Measurements from ENCODE around the gene RNF126. TPM values are rescaled to one million over a fixed set of nuclear protein-coding genes. Genes with fewer than 3 reads are reported as not detected.
A peak's percentile ranks its signal among the peaks of the same experiment; 100 is the strongest.

Gene RNF126
- total and polyA plus RNA-seq, 2 experiments from 2014 or later: 95.7 to 112 TPM

GRCh38 chr19:676339-677105 is 13.5 kb upstream of the RNF126 start, which contains the start of gene FSTL3 (continued):
- no peak for TF ChIP-seq JUNB (IDR thresholded peaks at IDR 0.05; ENCODE audit: unreplicated experiment)

- TF ChIP-seq, protein P1, sequence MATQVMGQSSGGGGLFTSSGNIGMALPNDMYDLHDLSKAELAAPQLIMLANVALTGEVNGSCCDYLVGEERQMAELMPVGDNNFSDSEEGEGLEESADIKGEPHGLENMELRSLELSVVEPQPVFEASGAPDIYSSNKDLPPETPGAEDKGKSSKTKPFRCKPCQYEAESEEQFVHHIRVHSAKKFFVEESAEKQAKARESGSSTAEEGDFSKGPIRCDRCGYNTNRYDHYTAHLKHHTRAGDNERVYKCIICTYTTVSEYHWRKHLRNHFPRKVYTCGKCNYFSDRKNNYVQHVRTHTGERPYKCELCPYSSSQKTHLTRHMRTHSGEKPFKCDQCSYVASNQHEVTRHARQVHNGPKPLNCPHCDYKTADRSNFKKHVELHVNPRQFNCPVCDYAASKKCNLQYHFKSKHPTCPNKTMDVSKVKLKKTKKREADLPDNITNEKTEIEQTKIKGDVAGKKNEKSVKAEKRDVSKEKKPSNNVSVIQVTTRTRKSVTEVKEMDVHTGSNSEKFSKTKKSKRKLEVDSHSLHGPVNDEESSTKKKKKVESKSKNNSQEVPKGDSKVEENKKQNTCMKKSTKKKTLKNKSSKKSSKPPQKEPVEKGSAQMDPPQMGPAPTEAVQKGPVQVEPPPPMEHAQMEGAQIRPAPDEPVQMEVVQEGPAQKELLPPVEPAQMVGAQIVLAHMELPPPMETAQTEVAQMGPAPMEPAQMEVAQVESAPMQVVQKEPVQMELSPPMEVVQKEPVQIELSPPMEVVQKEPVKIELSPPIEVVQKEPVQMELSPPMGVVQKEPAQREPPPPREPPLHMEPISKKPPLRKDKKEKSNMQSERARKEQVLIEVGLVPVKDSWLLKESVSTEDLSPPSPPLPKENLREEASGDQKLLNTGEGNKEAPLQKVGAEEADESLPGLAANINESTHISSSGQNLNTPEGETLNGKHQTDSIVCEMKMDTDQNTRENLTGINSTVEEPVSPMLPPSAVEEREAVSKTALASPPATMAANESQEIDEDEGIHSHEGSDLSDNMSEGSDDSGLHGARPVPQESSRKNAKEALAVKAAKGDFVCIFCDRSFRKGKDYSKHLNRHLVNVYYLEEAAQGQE (IDR thresholded peaks at IDR 0.05; ENCODE audit: unreplicated experiment): no peak
- TF ChIP-seq NANOG (IDR thresholded peaks at IDR 0.05; ENCODE audit: borderline replicate concordance) (no peak), STAT1 (IDR thresholded peaks at IDR 0.05; ENCODE audit: unreplicated experiment) (no peak), EZH2 (IDR thresholded peaks at IDR 0.05; ENCODE audit: low read depth, unreplicated experiment) (no peak), ZNF114 (CRISPR knock-in tag; IDR thresholded peaks at IDR 0.05) (no peak), CREB1 (CRISPR knock-in tag; IDR thresholded peaks at IDR 0.05; ENCODE audit: low read depth) (no peak), ZNF331 (CRISPR knock-in tag; IDR thresholded peaks at IDR 0.05; ENCODE audit: low read depth) (no peak), ZNF462 (CRISPR knock-in tag; IDR thresholded peaks at IDR 0.05) (no peak), JUNB (IDR thresholded peaks at IDR 0.05; ENCODE audit: unreplicated experiment) (no peak), POLR2AphosphoS5 (IDR thresholded peaks at IDR 0.05; ENCODE audit: low read depth) (no peak)
- TF ChIP-seq, protein P2, sequence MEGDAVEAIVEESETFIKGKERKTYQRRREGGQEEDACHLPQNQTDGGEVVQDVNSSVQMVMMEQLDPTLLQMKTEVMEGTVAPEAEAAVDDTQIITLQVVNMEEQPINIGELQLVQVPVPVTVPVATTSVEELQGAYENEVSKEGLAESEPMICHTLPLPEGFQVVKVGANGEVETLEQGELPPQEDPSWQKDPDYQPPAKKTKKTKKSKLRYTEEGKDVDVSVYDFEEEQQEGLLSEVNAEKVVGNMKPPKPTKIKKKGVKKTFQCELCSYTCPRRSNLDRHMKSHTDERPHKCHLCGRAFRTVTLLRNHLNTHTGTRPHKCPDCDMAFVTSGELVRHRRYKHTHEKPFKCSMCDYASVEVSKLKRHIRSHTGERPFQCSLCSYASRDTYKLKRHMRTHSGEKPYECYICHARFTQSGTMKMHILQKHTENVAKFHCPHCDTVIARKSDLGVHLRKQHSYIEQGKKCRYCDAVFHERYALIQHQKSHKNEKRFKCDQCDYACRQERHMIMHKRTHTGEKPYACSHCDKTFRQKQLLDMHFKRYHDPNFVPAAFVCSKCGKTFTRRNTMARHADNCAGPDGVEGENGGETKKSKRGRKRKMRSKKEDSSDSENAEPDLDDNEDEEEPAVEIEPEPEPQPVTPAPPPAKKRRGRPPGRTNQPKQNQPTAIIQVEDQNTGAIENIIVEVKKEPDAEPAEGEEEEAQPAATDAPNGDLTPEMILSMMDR (conservative IDR thresholded peaks at IDR 0.05; ENCODE audit: low read depth in 2 of 2): no peak
- Histone ChIP-seq H4K20me1 (replicated peaks; ENCODE audit: insufficient read depth) (no peaks in the 10 kb centered on the region), H2AFZ (no peak overlapping the region), H3K27ac (ENCODE audit: low read depth) (no peak overlapping the region), H3K79me2 (replicated peaks; ENCODE audit: insufficient read depth) (no peaks in the 10 kb centered on the region), H3K4me2 (no peak overlapping the region), H3K36me3 (ENCODE audit: insufficient read depth) (no peaks in the 10 kb centered on the region), H3K9me2 (ENCODE audit: insufficient read depth) (no peaks in the 10 kb centered on the region), H3K4me1 (ENCODE audit: insufficient read depth) (0 out of 2 replicates have a peak, but pooled peaks cover 3% of the 10 kb centered on the region), H3K27me3 (ENCODE audit: insufficient read depth) (peaks cover 16% of the 10 kb centered on the region), H3K4me3 (peak overlapping the region; percentile 26; the same call in 1 of the 2 replicates), H3F3A (replicated peaks; ENCODE audit: low read depth) (peaks cover 8% of the 10 kb centered on the region; the same call in 1 of the 2 replicates)
- Mint-ChIP-seq H3K9me3 (no peaks in the 10 kb centered on the region), H3K36me3 (ENCODE audit: low read depth) (no peaks in the 10 kb centered on the region), H3K27me3 (ENCODE audit: insufficient read depth, low read depth, poor library complexity) (peaks cover 31% of the 10 kb centered on the region), H3K4me3 (peak overlapping the region; percentile 54; the same call in 2 of the 3 replicates), H3K27ac (no peak overlapping the region), H3K4me1 (no peaks in the 10 kb centered on the region; the same call in 2 of the 3 replicates)
- no peak for ATAC-seq
- DNase-seq (ENCODE audit: low spot score): no peak
Measured at GRCh38 chr19:676007-676338, 13.0 kb upstream of the RNF126 start.
